SK-N-SH (cell line): ENCODE data around the gene RIMS3. TPM values are rescaled to one million over a fixed set of nuclear protein-coding genes. Genes with fewer than 3 reads are reported as not detected.
A peak's percentile ranks its signal among the peaks of the same experiment; 100 is the strongest.

ENCODE experiments used
- CTCF ChIA-PET: fragments of 300-600, 350-600 bp; formaldehyde crosslinking; extraction: SDS; loops from one replicate; lab custom pipeline; 2021; lab: Yijun Ruan, JAX
- POLR2A ChIA-PET: fragments of 350-600 bp; sonication (Branson Sonifier 250); formaldehyde crosslinking; extraction: SDS; loops from one replicate; lab custom pipeline; 2020; ENCODE audit warnings: antibody characterized with exemption, inconsistent platforms; lab: Yijun Ruan, JAX
- DNase-seq: peaks from one replicate; pipeline ENCODE4 v3.0.0; 2012
- H2AFZ ChIP-seq: fragments of 200-600 bp; sonication (generic); 2 replicates; pipeline ENCODE4 v1.8.1; 2016; ENCODE audit warnings: antibody characterized with exemption, mild to moderate bottlenecking, low read depth
- H3F3A ChIP-seq: fragments of 200-600 bp; sonication (generic); replicated peaks from 2 replicates; pipeline ENCODE3; 2016; ENCODE audit warnings: antibody characterized with exemption, mild to moderate bottlenecking; ENCODE audit not compliant: insufficient read depth
- H3K27ac ChIP-seq, 2 experiments: fragments of 200-500 bp in 1 of 2; fragments of 200-600 bp in 1 of 2; sonication (Bioruptor generic) in 1 of 2; sonication (generic), shearing (Covaris generic) in 1 of 2; 2 replicates each; pipeline versions ENCODE4 v1.5.1 to v1.6.1; 2014 to 2016; ENCODE audit warnings: low read depth in 2 of 2, inconsistent platforms in 1 of 2, low read length in 1 of 2, mild to moderate bottlenecking in 1 of 2, mixed read lengths in 1 of 2
- H3K27me3 ChIP-seq: fragments of 200-600 bp; sonication (generic), shearing (Covaris generic); 2 replicates; pipeline ENCODE4 v1.6.1; 2016; ENCODE audit warnings: mixed run types; ENCODE audit not compliant: insufficient read depth
- H3K36me3 ChIP-seq, 2 experiments: fragments of 200-500 bp in 1 of 2; fragments of 200-600 bp in 1 of 2; sonication (Bioruptor generic) in 1 of 2; sonication (generic) in 1 of 2; replicated peaks in 1 of 2; 2 replicates each; pipeline versions ENCODE3 to v1.5.1; 2014 to 2016; ENCODE audit warnings: low read length in 1 of 2, mild to moderate bottlenecking in 1 of 2; ENCODE audit not compliant: insufficient read depth in 2 of 2, control insufficient read depth in 1 of 2
- H3K4me1 ChIP-seq, 2 experiments: fragments of 200-500 bp in 1 of 2; fragments of 200-600 bp in 1 of 2; sonication (Bioruptor generic) in 1 of 2; sonication (generic), shearing (Covaris generic) in 1 of 2; 2 replicates each; pipeline versions ENCODE4 v1.5.1 to v1.6.1; 2014 to 2016; ENCODE audit warnings: low read depth in 1 of 2, low read length in 1 of 2, mixed run types in 1 of 2; ENCODE audit not compliant: insufficient read depth in 2 of 2, control insufficient read depth in 1 of 2
- H3K4me2 ChIP-seq: fragments of 200-600 bp; sonication (generic), shearing (Covaris generic); 2 replicates; pipeline ENCODE4 v1.6.1; 2017; ENCODE audit warnings: mixed run types
- H3K4me3 ChIP-seq, 2 experiments: fragments of 200-500 bp in 1 of 2; fragments of 200-600 bp in 1 of 2; sonication (Bioruptor generic) in 1 of 2; sonication (generic), shearing (Covaris generic) in 1 of 2; 2 replicates each; pipeline versions ENCODE4 v1.5.1 to v1.8.1; 2014 to 2016; ENCODE audit warnings: low read depth in 2 of 2, inconsistent platforms in 1 of 2, low read length in 1 of 2, mild to moderate bottlenecking in 1 of 2, mixed read lengths in 1 of 2, moderate library complexity in 1 of 2
- H3K79me2 ChIP-seq: fragments of 200-600 bp; sonication (generic); 2 replicates; pipeline ENCODE4 v1.8.1; 2017; ENCODE audit warnings: mild to moderate bottlenecking; ENCODE audit not compliant: insufficient read depth
- H3K9ac ChIP-seq: fragments of 200-600 bp; sonication (generic); 2 replicates; pipeline ENCODE4 v1.6.1; 2017; ENCODE audit warnings: mixed run types
- H3K9me2 ChIP-seq: fragments of 200-600 bp; sonication (generic); 2 replicates; pipeline ENCODE4 v1.6.1; 2017; ENCODE audit warnings: mixed run types
- H3K9me3 ChIP-seq: fragments of 200-600 bp; sonication (generic); 2 replicates; pipeline ENCODE4 v1.6.1; 2017; ENCODE audit warnings: mixed run types, mild to moderate bottlenecking, moderate library complexity
- H4K20me1 ChIP-seq: fragments of 200-600 bp; sonication (generic); 2 replicates; pipeline ENCODE4 v1.6.1; 2017; ENCODE audit warnings: mild to moderate bottlenecking, mixed run types; ENCODE audit not compliant: insufficient read depth
- EP300 ChIP-seq, 2 experiments: IDR thresholded peaks; 2 replicates each; pipeline versions ENCODE4 v1.4.0 to v1.6.1; 2012; ENCODE audit warnings: borderline replicate concordance in 1 of 2, low read depth in 1 of 2, low read length in 1 of 2
- FOXM1 ChIP-seq: IDR thresholded peaks from 2 replicates; pipeline ENCODE4 v1.4.0; 2012; ENCODE audit warnings: low read depth, mild to moderate bottlenecking
- GABPA ChIP-seq: IDR thresholded peaks from 2 replicates; pipeline ENCODE4 v1.4.0; 2012; ENCODE audit warnings: low read depth, mild to moderate bottlenecking
- JUND ChIP-seq: IDR thresholded peaks from 2 replicates; pipeline ENCODE4 v1.4.0; 2012
- MXI1 ChIP-seq: IDR thresholded peaks from 2 replicates; pipeline ENCODE4 v1.6.1; 2012; ENCODE audit warnings: mild to moderate bottlenecking, low read depth, low read length, improper control_type of control experiment
- NFIC ChIP-seq: IDR thresholded peaks from 2 replicates; pipeline ENCODE4 v1.4.0; 2012; ENCODE audit warnings: borderline replicate concordance
- NRF1 ChIP-seq: IDR thresholded peaks from 2 replicates; pipeline ENCODE4 v1.6.1; 2012; ENCODE audit warnings: low read depth, mild to moderate bottlenecking, low read length
- RAD21 ChIP-seq: IDR thresholded peaks from 2 replicates; pipeline ENCODE4 v1.6.1; 2012; ENCODE audit warnings: mild to moderate bottlenecking, low read length
- SMC3 ChIP-seq: IDR thresholded peaks from 2 replicates; pipeline ENCODE4 v1.6.1; 2012; ENCODE audit warnings: low read depth, low read length, improper control_type of control experiment
- TAF1 ChIP-seq: IDR thresholded peaks from 2 replicates; pipeline ENCODE4 v1.6.1; 2012; ENCODE audit warnings: low read depth, mild to moderate bottlenecking, low read length, moderate library complexity, borderline replicate concordance
- TCF12 ChIP-seq: IDR thresholded peaks from 2 replicates; pipeline ENCODE4 v1.4.0; 2012
- YY1 ChIP-seq: IDR thresholded peaks from 2 replicates; pipeline ENCODE4 v1.4.0; 2012; ENCODE audit warnings: low read depth, mild to moderate bottlenecking
- WGBS: methylation state at CpG from one replicate; pipeline ENCODE4 v1.1.6; 2017; ENCODE audit warnings: low lambda C conversion rate; 5-methylcytosine and 5-hydroxymethylcytosine counted together
- polyA plus RNA-seq, 3 experiments: library from polyadenylated mRNA; depleted of rRNA; stranded (reverse); fragments of >200 nt; gene quantifications; 2 replicates each; pipeline ENCODE4 v1.2.3, GENCODE V29; 2012
- TF ChIP-seq, protein P1 (sequence below): fragments of 200-600 bp; sonication (generic); IDR thresholded peaks from 2 replicates; pipeline ENCODE4 v1.6.1; 2017; ENCODE audit warnings: antibody characterized with exemption, mild to moderate bottlenecking, moderate library complexity
- TF ChIP-seq, protein P2 (sequence below): IDR thresholded peaks from 2 replicates; pipeline ENCODE4 v1.4.0; 2012; ENCODE audit warnings: low read depth, borderline replicate concordance
- TF ChIP-seq, protein P3 (sequence below): fragments of 150-350 bp; IDR thresholded peaks from 2 replicates; pipeline ENCODE4 v1.6.1; 2016; ENCODE audit warnings: mild to moderate bottlenecking, low read depth, low read length

RIMS3 gene
- polyA plus RNA-seq, 1 of the 3 experiments (the other 2 are of a cell fraction) = 1.9 TPM

DNA sequence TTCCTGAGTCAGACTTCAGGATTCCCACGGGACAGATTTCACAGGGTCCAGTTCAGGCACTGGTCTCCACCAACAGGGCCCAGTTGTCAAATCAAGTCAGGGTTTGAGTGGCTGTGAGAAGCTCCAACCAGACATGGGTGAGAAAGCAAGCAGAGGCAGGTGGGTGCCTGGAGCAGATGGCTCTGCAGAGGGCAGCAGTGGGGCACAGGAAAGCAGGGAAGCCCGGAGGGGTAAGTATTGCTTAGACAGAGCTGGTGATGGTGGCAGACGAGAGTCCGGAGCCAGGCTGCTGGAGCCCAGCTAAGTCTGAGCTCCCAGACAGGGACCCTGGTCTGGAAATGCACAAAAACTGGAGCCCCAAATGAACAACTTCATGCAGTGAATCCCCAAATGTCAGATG, 40.4 kb downstream of the RIMS3 start:
- POLR2A ChIA-PET = interaction anchor here (1.6 kb wide), 1 partner anchor 67 kb away, joined by 5 read pairs; the partner anchor contains the start of gene NFYC
- Histone ChIP-seq H3K4me1 (peaks cover 0 to 4% of the 10 kb centered on the region in 2 experiments; a peak in 1 of 4 replicates), H3K36me3 (no peaks in the 10 kb centered on the region), H3K79me2 (no peaks in the 10 kb centered on the region), H3K4me3 (no peak overlapping the region), H2AFZ (no peak overlapping the region), H3F3A (no peaks in the 10 kb centered on the region), H3K27me3 (no peaks in the 10 kb centered on the region), H3K9ac (no peak overlapping the region), H3K9me2 (no peaks in the 10 kb centered on the region), H4K20me1 (no peaks in the 10 kb centered on the region), H3K4me2 (no peak overlapping the region), H3K27ac (no peak overlapping the region), H3K9me3 (no peaks in the 10 kb centered on the region)
- CTCF ChIA-PET = interaction anchor here (0.7 to 1.9 kb wide), 8 partner anchors 13 to 481 kb away, joined by 3 to 13 read pairs (median 3); no protein-coding TSS in a partner anchor
- TF ChIP-seq, protein P1, sequence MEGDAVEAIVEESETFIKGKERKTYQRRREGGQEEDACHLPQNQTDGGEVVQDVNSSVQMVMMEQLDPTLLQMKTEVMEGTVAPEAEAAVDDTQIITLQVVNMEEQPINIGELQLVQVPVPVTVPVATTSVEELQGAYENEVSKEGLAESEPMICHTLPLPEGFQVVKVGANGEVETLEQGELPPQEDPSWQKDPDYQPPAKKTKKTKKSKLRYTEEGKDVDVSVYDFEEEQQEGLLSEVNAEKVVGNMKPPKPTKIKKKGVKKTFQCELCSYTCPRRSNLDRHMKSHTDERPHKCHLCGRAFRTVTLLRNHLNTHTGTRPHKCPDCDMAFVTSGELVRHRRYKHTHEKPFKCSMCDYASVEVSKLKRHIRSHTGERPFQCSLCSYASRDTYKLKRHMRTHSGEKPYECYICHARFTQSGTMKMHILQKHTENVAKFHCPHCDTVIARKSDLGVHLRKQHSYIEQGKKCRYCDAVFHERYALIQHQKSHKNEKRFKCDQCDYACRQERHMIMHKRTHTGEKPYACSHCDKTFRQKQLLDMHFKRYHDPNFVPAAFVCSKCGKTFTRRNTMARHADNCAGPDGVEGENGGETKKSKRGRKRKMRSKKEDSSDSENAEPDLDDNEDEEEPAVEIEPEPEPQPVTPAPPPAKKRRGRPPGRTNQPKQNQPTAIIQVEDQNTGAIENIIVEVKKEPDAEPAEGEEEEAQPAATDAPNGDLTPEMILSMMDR = peak; percentile 34; the same call in 1 of the 2 replicates
- TF ChIP-seq SMC3 (peak; percentile 36; the same call in 1 of the 2 replicates), RAD21 (peak; percentile 57), YY1 (no peak)
- DNase-seq = no peak
- 73% methylated on average over 4 of the region's 4 CpGs for WGBS

DNA sequence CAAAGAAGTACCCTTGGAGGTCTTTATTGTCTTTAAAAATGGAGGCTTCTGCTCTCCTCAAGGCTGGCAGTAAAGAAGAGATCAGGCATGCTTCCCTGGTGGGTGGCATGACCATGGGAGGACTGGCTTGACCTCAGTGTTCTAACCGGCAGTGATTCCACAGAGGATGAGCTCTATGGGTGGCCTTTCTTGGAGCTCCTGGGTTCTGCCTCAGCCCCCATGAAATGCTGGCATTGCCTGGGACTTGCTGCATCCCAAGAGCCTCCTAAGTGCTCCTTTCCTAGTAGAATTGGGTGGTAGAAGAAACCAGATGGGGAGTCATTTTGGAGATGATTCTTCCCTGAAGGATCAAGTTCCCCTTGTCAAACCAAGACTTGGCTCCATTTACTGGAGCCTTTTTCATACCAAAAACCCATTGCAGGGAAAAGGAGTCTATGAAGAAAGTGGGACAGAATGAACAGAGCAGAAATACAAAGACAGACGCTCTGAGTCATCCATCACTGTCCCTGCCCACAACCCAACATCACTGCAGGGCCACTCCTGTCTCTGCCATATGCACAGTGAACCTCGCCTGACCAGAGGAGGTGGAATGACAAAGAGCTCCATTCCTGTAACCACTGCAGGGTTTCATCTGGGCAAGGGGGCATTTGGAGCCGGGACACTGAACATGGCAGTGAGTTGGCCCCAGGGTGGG, 42.4 kb downstream of the RIMS3 start:
- ChIA-PET CTCF (interaction anchor here (1.5 kb wide), 1 partner anchor 227 kb away, joined by 4 read pairs; no protein-coding TSS in a partner anchor), POLR2A (no interaction called here)
- no peak for DNase-seq
- Histone ChIP-seq H3K4me3 (no peak overlapping the region), H3K27ac (no peak overlapping the region), H3F3A (no peaks in the 10 kb centered on the region), H3K9me3 (no peaks in the 10 kb centered on the region), H3K4me2 (no peak overlapping the region), H2AFZ (no peak overlapping the region), H3K9ac (no peak overlapping the region), H3K36me3 (no peaks in the 10 kb centered on the region), H3K9me2 (no peaks in the 10 kb centered on the region), H4K20me1 (no peaks in the 10 kb centered on the region), H3K4me1 (peaks cover 0 to 4% of the 10 kb centered on the region in 2 experiments; a peak in 1 of 4 replicates), H3K79me2 (no peaks in the 10 kb centered on the region), H3K27me3 (no peaks in the 10 kb centered on the region)
- WGBS = 77% methylated on average over 3 of the region's 4 CpGs
- TF ChIP-seq NFIC (no peak), JUND (no peak), EP300 (IDR thresholded peaks at IDR 0.05; ENCODE audit: borderline replicate concordance in 1 of 2, low read depth in 1 of 2, low read length in 1 of 2) (no peak), TCF12 (no peak), NRF1 (no peak), FOXM1 (no peak), GABPA (no peak), TAF1 (no peak), MXI1 (no peak), RAD21 (no peak)
- TF ChIP-seq, protein P2, sequence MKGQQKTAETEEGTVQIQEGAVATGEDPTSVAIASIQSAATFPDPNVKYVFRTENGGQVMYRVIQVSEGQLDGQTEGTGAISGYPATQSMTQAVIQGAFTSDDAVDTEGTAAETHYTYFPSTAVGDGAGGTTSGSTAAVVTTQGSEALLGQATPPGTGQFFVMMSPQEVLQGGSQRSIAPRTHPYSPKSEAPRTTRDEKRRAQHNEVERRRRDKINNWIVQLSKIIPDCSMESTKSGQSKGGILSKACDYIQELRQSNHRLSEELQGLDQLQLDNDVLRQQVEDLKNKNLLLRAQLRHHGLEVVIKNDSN = no peak
- TF ChIP-seq, protein P3, sequence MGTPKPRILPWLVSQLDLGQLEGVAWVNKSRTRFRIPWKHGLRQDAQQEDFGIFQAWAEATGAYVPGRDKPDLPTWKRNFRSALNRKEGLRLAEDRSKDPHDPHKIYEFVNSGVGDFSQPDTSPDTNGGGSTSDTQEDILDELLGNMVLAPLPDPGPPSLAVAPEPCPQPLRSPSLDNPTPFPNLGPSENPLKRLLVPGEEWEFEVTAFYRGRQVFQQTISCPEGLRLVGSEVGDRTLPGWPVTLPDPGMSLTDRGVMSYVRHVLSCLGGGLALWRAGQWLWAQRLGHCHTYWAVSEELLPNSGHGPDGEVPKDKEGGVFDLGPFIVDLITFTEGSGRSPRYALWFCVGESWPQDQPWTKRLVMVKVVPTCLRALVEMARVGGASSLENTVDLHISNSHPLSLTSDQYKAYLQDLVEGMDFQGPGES = no peak
- TF ChIP-seq, protein P1 = no peak
